HG03432 (cell line): ENCODE measurements around the gene MEGF8.

Experiments
- ATAC-seq: cut with Tn5 transposase; IDR thresholded peaks from one replicate; pipeline ENCODE4 v1.9.1; 2021; ENCODE audit warnings: mild to moderate bottlenecking, moderate library complexity; ENCODE audit not compliant: unreplicated experiment

Gene MEGF8

DNA sequence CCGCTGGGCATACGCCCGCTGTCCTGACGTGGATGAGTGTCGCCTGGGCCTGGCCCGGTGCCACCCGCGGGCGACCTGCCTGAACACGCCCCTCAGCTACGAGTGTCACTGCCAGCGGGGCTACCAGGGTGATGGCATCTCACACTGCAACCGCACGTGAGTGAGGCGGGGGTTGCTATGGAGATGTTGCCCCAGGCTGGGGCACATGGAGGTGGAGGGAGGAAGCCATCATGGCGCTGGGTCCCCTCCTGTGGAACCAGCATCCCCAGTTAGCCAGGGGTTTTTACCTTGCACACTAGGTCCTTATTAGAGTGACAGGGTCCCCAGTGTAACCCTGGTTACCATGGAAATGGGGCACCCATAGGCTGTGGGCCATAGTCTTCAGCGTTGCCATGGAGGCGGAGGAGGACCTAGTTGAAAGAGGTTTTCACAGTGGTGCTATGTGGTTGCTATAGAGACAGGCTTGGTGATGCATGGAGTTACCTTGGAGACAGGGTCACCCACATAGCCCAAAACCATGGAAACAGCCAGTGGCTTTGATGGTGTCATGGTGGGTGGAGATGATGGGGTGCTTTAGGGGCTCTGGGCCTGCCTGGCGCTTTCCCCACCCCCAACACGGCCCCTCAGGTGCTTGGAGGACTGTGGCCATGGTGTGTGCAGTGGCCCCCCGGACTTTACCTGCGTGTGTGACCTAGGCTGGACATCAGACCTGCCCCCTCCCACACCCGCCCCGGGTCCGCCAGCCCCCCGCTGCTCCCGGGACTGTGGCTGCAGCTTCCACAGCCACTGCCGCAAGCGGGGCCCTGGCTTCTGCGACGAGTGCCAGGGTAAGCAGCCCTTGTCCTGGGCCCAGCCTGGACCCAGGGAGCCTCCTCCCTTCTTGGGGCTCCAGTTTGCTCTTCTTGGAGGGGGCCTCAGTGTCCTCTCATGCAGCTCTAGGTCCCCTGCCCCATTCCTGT is 27.1 kb downstream of the MEGF8 start:
- ATAC-seq = no peak

DNA sequence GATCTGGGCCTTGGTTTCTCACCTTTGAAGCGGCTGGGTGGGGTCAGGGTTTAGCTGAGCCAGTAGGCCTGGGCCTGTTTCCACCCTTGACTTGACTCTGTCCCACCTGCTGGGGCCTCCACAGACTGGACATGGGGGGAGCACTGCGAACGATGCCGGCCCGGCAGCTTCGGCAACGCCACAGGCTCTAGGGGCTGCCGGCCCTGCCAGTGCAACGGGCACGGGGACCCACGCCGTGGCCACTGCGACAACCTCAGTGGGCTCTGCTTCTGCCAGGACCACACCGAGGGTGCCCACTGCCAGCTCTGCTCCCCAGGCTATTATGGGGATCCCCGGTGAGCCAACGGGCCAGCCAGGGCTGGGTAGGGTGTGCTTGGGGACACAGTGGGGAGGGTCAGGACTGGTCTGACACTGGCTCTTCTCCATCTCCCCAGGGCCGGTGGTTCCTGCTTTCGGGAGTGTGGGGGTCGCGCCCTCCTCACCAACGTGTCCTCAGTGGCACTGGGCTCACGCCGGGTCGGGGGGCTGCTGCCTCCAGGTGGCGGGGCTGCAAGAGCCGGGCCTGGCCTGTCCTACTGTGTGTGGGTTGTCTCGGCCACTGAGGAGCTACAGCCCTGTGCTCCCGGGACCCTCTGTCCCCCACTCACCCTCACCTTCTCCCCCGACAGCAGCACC is 28.0 kb downstream of the MEGF8 start:
- ATAC-seq = no peak

DNA sequence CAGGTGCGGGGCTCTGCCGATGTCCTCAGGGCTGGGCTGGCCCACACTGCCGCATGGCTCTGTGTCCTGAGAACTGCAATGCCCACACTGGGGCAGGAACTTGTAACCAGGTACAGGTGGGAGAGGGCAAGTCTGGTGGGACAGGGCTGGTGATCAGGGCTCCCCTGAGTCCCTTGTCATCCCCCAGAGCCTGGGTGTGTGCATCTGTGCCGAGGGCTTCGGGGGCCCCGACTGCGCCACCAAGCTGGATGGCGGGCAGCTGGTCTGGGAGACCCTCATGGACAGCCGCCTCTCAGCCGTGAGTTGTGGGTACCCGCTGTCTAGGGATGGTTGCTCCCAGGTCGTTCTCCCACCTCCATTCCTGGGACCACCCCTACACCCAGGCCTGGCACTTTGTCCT is 30.5 kb downstream of the MEGF8 start:
- ATAC-seq = no peak

DNA sequence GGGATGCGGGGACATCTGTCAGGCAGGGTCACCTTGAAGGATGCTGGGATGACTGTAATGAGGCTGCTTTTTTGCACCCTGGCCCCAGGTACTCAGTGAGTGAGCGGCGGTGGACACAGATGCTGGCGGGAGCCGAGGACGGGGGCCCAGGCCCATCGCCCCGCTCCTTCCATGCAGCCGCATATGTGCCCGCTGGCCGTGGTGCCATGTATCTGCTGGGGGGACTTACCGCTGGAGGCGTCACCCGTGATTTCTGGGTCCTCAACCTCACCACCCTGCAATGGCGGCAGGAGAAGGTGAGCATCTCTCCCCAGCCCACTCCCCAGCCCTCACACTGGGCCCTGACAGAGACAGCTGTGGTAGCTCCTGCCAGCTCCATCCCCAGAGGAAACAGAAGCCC is 31.3 kb downstream of the MEGF8 start:
- no peak for ATAC-seq

DNA sequence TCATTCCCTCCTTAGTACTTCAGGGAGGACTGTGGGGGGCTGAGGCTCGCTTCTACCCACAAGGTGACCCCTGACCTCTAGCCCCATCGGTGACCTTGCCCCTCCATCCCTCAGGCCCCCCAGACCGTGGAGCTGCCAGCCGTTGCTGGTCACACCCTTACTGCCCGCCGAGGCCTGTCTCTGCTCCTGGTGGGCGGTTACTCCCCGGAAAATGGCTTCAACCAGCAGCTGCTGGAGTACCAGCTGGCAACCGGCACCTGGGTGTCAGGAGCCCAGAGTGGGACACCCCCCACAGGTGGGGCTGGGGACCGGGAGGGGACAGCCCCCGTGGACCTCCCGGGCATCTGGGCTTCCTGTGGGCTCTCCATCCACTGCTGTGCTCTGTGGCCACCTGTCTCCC is 31.9 kb downstream of the MEGF8 start:
- ATAC-seq = no peak

DNA sequence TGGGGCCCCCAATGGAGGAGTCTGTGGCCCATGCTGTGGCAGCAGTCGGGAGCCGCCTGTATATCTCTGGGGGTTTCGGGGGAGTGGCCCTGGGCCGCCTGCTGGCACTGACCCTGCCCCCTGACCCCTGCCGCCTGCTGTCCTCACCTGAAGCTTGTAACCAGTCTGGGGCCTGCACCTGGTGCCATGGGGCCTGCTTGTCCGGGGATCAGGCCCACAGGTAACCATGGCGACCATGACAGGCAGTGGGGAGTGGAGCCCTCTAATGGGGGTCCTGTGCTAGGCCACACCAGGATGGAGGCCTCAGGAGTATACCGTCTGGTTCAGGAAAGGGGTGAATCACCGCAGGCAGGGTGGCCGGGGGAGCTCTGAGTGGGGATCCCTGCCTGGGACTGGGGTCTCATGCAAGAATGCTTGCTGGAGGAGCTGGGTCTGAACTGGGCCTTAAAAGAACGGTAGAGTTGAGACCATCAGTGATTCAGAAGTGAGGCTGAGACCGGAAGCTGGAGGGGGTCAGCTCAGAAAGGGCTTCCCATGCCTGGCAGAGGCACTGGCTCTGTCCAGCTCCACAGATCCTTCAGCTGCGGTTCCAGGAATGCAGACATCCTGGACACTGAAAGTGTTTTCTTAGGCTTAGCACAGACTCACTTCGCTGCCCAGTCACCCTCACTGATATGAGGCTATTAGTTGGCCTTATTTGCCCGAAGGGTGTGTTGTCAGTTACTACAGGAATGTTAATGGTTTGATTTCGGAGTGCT is 35.5 kb downstream of the MEGF8 start:
- ATAC-seq = no peak

DNA sequence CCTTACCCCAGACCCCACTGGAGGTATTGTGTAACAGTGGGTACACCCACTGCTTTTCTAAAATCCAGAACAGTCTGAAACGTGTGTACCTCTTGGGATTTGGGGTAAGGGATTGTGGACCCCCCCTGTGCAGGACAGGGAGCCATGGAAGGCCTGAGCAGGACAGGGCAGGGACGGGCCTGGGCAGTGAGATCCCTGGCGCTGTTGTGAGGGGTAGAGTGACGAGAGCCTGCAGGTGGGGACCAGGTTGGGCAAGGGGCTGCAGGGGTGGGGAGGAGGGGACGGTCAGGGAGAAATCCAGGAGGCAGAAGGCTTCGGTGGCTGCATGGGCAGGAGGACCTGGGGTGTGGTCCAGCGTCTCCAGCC is 36.1 kb downstream of the MEGF8 start:
- no peak for ATAC-seq

DNA sequence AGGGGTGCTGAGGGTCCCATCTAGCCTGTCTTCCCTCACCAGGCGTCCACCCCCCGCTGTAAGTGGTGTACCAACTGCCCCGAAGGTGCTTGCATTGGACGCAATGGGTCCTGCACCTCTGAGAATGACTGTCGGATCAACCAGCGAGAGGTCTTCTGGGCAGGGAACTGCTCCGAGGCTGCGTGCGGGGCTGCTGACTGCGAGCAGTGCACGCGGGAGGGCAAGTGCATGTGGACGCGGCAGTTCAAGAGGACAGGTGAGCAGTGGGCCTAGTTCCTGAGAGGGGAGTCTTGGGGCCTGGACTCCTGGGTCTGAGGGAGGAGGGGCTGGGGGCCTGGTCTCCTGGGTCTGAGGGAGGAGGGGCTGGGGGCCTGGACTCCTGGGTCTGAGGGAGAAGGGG is 36.9 kb downstream of the MEGF8 start:
- no peak for ATAC-seq

DNA sequence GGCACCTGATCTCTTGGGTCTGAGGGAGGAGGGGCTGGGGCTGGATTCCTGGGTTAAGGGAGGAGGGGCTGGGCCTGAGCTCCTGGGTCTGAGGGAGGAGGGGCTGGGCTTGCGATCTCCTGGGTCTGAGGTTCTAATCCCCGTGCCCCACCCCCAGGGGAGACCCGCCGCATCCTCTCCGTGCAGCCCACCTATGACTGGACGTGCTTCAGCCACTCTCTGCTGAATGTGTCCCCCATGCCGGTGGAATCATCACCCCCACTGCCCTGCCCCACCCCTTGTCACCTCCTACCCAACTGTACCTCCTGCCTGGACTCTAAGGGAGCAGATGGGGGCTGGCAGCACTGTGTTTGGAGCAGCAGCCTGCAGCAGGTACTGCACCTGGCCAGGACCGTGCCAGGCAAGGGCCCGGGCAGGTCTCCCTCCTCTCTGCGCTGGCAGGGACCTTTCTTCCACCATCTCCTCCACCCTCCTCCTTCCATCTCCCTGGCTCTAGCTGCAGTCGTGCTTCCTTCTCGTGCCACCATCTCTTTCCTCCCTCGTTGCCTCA is 37.5 kb downstream of the MEGF8 start:
- ATAC-seq = no peak

DNA sequence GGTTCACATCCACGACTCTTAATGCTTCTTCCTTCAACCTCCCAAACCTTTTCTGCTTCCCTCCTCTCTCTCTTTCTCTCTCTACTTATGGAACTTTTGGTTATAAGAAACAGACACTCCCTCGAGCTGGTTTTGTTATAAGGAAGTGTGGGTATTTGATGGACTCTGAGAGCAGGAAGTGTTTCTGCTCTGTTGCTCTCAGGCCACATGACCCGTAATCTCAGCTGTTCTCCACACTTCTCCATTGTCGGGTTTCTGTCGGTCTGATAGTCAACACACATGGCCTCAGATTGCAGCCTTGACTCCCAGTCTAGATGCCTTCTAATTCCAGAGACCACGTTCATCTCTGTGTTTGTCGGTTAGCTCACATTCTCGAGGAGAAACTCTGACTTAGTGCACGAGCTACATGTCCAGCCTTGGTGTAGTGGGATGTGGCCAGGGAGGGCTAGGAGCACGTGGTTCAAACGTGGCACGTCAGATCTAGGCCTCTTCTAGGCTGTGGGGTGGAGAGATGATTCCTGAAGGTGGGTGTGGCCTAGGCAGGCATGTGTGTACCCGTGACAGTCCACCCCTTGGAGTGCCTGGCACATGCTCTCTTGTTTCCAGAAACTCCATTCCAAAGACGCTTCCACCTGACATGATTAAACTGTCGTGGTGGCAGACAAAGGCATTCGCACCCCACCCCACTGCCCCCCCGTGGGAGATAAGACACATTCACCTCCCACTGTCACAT is 38.3 kb downstream of the MEGF8 start:
- ATAC-seq = no peak

DNA sequence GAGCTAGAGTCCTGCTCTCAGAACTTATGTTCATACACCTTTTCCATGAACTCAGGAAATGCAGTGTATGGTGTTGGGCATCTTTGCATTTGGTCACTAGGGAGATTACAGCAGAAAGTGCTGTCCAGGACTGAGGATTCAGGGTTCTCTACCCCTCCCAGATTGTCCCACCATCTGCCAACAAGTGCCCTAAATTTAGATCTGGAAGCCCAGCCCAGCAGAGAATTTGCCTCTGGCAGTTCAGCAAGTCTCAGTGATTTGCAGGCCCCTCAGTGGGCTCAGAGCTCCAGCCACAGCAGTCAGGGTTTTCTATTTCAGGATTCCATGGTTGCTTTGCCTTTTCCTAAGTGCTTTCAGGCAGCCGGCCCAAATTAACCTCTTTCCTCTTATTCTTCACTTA is 41.2 kb downstream of the MEGF8 start:
- ATAC-seq = no peak

DNA sequence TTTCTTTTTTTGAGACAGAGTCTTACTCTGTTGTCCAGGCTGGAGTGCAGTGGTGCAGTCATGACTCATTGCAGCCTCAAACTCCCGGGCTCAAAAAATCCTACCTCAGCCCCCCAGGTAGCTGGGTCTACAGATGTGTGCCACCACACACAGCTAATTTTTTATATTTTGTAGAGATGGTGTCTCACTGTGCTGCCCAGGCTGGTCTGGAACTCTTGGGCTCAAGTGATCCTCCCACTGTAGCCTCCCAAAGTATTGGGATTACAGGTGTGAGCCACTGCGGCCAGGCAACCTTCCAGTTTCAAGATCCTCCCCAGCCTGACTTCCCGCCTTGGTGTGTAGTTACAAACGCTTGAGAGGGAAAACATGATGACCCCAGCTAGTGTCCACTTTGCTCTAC is 42.5 kb downstream of the MEGF8 start:
- no peak for ATAC-seq

DNA sequence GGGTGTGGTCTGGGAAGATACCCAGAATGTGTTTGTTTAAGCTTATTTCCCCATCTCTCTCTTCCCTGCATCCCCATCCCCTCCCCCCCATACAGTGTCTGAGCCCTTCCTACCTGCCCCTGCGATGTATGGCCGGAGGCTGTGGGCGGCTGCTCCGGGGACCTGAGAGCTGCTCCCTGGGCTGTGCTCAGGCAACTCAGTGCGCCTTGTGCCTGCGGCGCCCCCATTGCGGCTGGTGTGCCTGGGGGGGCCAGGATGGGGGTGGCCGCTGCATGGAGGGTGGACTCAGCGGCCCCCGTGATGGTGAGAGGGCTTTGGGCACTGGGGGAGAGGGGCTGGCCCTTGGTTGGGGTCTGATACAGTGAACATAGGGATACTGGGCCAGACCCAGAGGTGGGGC is 42.9 kb downstream of the MEGF8 start:
- no peak for ATAC-seq

DNA sequence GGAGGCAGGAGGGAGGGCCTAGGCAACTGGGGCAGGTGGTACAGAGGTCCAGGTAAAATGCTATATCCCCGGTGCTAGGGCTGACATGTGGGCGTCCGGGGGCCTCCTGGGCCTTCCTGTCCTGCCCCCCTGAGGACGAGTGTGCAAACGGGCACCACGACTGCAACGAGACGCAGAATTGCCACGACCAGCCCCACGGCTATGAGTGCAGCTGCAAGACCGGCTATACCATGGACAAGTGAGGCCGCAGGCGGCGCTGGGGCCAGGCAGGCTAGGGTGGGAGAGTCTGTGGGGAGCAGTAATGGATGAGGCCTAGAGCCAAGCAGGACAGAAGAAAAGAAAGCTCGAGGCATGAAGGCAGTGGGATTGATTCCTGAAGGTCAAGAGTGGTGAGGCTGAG is 43.3 kb downstream of the MEGF8 start:
- ATAC-seq = no peak

DNA sequence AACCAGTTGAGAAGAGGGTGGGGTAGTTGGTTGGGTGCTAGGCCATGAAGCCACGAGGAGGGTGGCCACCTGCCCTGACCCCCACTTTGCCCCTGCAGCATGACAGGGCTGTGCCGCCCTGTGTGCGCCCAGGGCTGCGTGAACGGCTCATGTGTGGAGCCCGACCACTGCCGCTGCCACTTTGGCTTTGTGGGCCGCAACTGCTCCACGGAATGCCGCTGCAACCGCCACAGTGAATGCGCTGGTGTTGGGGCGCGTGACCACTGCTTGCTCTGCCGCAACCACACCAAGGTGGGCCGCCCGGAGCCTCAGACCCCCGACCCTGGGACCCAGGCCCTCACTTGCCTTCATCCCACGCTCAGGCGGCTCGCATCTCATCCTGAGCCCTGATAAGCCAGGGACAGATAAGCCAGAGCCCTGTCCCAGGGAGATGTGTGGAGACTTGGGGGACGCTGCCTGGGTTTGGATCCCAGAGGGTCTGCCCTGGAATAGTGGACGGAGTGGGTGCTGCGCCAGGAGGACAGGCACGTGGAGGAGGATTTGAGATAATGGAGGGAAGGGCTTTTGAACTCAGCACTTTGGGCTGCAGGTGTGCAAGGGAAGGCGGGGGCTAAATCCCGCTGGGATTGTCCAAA is 44.1 kb downstream of the MEGF8 start:
- ATAC-seq = no peak

DNA sequence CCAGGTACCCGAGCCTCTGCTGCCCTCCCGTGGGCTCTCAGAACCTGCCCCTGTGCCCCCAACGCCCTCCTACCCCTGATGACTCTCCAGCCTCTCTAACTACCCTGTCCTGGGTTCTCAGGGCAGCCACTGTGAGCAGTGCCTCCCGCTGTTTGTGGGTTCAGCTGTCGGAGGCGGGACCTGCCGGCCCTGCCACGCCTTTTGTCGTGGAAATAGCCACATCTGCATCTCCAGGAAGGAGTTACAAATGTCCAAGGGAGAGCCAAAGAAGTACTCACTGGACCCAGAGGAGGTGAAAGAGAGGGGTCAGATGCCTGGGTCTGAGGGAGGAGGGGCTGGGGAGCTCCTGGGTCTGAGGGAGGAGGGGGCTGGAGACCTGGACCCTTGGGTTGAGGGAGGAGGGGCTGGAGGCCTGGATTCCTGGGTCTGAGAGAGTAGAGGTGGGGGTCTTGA is 44.7 kb downstream of the MEGF8 start:
- ATAC-seq = no peak

DNA sequence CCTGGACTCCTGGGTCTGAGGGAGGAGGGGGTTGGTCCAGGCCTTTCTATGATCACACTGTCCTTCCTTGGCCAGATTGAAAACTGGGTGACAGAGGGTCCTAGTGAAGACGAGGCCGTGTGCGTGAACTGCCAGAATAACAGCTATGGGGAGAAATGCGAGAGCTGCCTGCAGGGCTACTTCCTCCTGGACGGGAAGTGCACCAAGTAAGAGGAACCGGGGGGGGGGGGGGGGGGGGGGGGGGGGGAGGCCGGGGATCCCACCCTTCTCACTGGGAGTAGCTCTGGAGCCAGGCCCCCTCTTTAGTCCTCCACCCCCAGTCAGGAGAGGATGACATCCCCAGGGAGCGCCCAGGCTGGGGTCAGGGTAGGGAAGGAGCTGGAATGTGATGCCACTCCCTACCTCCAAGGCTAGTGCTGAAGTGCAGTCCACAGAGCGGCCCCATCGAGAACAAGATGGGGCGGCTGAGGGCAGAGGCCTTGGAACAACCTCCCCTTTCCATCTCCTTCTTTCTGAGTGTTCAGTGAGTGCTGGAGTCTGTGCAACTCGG is 45.3 kb downstream of the MEGF8 start:
- ATAC-seq = no peak

DNA sequence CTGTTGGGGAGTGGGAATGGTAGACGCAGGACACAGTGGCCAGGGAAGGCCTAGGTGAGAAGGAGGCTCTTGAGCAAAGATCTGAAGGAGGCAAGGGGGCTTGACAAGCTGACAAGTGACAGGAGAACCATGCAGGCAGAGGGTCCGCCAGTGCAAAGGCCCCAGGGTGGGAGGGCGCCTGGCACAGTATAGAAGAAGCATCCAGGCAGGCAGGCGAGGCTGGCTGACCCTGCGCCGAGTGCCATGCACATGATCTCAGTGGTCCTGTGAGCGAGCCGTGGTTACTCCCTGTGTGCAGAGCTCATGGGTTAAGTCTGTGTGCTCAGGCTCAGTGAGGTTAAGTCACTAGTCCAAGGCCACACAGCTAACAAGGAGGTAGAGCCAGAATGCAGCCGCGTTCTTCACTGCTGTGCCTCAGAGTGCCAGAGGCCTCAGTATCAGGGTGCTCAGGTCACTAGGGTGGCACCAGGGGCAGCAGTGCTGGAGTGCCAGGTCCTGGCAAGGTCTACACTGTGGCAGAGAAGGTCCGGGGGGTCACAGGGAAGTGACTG is 49.5 kb downstream of the MEGF8 start:
- ATAC-seq = no peak

DNA sequence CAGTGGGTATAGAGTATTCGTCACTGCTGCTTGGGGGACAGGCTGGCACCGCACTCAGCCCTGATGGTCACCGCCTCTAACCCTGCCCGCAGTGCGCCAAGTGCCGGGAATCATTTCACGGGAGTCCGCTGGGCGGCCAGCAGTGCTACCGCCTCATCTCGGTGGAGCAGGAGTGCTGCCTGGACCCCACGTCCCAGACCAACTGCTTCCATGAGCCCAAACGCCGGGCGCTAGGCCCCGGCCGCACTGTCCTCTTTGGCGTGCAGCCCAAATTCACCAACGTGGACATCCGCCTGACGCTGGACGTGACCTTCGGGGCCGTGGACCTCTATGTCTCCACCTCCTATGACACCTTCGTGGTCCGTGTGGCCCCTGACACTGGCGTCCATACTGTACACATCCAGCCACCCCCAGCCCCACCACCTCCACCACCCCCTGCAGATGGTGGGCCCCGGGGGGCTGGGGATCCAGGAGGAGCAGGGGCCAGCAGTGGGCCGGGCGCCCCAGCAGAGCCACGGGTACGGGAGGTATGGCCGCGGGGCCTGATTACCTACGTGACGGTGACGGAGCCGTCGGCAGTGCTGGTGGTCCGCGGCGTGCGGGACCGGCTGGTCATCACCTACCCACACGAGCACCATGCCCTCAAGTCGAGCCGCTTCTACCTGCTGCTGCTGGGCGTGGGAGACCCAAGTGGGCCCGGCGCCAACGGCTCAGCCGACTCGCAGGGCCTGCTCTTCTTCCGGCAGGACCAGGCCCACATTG is 50.2 kb downstream of the MEGF8 start:
- ATAC-seq = no peak
